H9 (cell line): ENCODE results near the gene SYT11. TPM values are rescaled to one million over a fixed set of nuclear protein-coding genes. Genes with fewer than 3 reads are reported as not detected.

Experiments
- DNase-seq: peaks from one replicate; pipeline ENCODE4 v3.0.0-alpha.2; 2017
- H2AFZ ChIP-seq: one replicate; pipeline ENCODE4 v1.6.1; 2013; ENCODE audit warnings: mild to moderate bottlenecking, low read length, control low read depth, moderate library complexity
- H2AK5ac ChIP-seq: 2 replicates; pipeline ENCODE4 v1.6.1; 2013; ENCODE audit warnings: low read length, control low read depth, mixed read lengths; ENCODE audit not compliant: insufficient read length
- H2BK120ac ChIP-seq: one replicate; pipeline ENCODE4 v1.6.1; 2013; ENCODE audit warnings: low read depth, mild to moderate bottlenecking, low read length, control low read depth, inconsistent platforms; ENCODE audit not compliant: poor library complexity, severe bottlenecking
- H2BK12ac ChIP-seq: 2 replicates; pipeline ENCODE4 v1.6.1; 2013; ENCODE audit warnings: low read length, control low read depth, mixed read lengths, low read depth; ENCODE audit not compliant: insufficient read length
- H2BK15ac ChIP-seq: 2 replicates; pipeline ENCODE4 v1.6.1; 2013; ENCODE audit warnings: low read depth, low read length, control low read depth
- H2BK20ac ChIP-seq: one replicate; pipeline ENCODE4 v1.6.1; 2013; ENCODE audit warnings: low read depth, mild to moderate bottlenecking, low read length, control low read depth, inconsistent platforms; ENCODE audit not compliant: poor library complexity, severe bottlenecking
- H2BK5ac ChIP-seq: 2 replicates; pipeline ENCODE4 v1.6.1; 2013; ENCODE audit warnings: low read length, control low read depth, mixed read lengths; ENCODE audit not compliant: insufficient read length
- H3K14ac ChIP-seq: 2 replicates; pipeline ENCODE4 v1.6.1; 2013; ENCODE audit warnings: low read length, control low read depth; ENCODE audit not compliant: insufficient read depth
- H3K18ac ChIP-seq: 2 replicates; pipeline ENCODE4 v1.6.1; 2013; ENCODE audit warnings: low read depth, mild to moderate bottlenecking, mixed read lengths, low read length, control low read depth; ENCODE audit not compliant: insufficient read length
- H3K23ac ChIP-seq: 2 replicates; pipeline ENCODE4 v1.6.1; 2013; ENCODE audit warnings: low read length, control low read depth, mixed read lengths, low read depth; ENCODE audit not compliant: insufficient read length
- H3K23me2 ChIP-seq: 2 replicates; pipeline ENCODE4 v1.6.1; 2013; ENCODE audit warnings: low read depth, mild to moderate bottlenecking, mixed read lengths, low read length, control low read depth; ENCODE audit not compliant: insufficient read length, poor library complexity, severe bottlenecking
- H3K27ac ChIP-seq: 2 replicates; pipeline ENCODE4 v1.5.1; 2013; ENCODE audit warnings: low read length, control low read depth, mixed read lengths, low read depth; ENCODE audit not compliant: insufficient read length
- H3K27me3 ChIP-seq: 2 replicates; pipeline ENCODE4 v1.6.1; 2013; ENCODE audit warnings: low read length, control low read depth, inconsistent platforms; ENCODE audit not compliant: insufficient read depth
- H3K4ac ChIP-seq: 2 replicates; pipeline ENCODE4 v1.6.1; 2013; ENCODE audit warnings: low read depth, mild to moderate bottlenecking, control low read depth, inconsistent platforms, low read length, moderate library complexity
- H3K4me1 ChIP-seq: 2 replicates; pipeline ENCODE4 v1.6.1; 2013; ENCODE audit warnings: low read length, control low read depth, inconsistent platforms; ENCODE audit not compliant: insufficient read depth
- H3K4me2 ChIP-seq: 2 replicates; pipeline ENCODE4 v1.6.1; 2013; ENCODE audit warnings: low read length, control low read depth, mixed read lengths; ENCODE audit not compliant: insufficient read length, insufficient read depth
- H3K56ac ChIP-seq: 2 replicates; pipeline ENCODE4 v1.6.1; 2013; ENCODE audit warnings: low read depth, mild to moderate bottlenecking, mixed read lengths, low read length, control low read depth; ENCODE audit not compliant: insufficient read length
- H3K79me1 ChIP-seq: 2 replicates; pipeline ENCODE4 v1.6.1; 2013; ENCODE audit warnings: low read depth, mild to moderate bottlenecking, moderate library complexity, low read length, control low read depth, inconsistent platforms; ENCODE audit not compliant: insufficient read depth, poor library complexity, severe bottlenecking
- H3K79me2 ChIP-seq: 2 replicates; pipeline ENCODE4 v1.6.1; 2013; ENCODE audit warnings: low read length, control low read depth, inconsistent platforms; ENCODE audit not compliant: insufficient read depth
- H3K9ac ChIP-seq: 2 replicates; pipeline ENCODE4 v1.6.1; 2013; ENCODE audit warnings: low read length, control low read depth, mixed read lengths; ENCODE audit not compliant: insufficient read length; ENCODE audit errors: extremely low read depth
- H3K9me3 ChIP-seq: one replicate; pipeline ENCODE4 v1.6.1; 2013; ENCODE audit warnings: low read depth, low read length, inconsistent platforms; ENCODE audit not compliant: control insufficient read depth
- H3T11ph ChIP-seq: one replicate; pipeline ENCODE4 v1.6.1; 2013; ENCODE audit warnings: mild to moderate bottlenecking, low read length, control low read depth, inconsistent platforms
- H4K20me1 ChIP-seq: one replicate; pipeline ENCODE4 v1.6.1; 2013; ENCODE audit not compliant: control insufficient read depth, insufficient read length, insufficient read depth
- H4K5ac ChIP-seq: 2 replicates; pipeline ENCODE4 v1.6.1; 2013; ENCODE audit warnings: low read depth, mild to moderate bottlenecking, mixed read lengths, low read length, control low read depth; ENCODE audit not compliant: insufficient read length
- H4K8ac ChIP-seq: replicated peaks from 2 replicates; pipeline ENCODE4 v1.6.1; 2013; ENCODE audit warnings: low read length, control low read depth, mixed read lengths, low read depth; ENCODE audit not compliant: insufficient read length
- H4K91ac ChIP-seq: 2 replicates; pipeline ENCODE4 v1.6.1; 2013; ENCODE audit warnings: low read depth, mild to moderate bottlenecking, moderate library complexity, mixed read lengths, low read length, control low read depth; ENCODE audit not compliant: insufficient read length
- H3K27ac Mint-ChIP-seq, 3 experiments: 2 replicates in 2 of 3; 3 replicates in 1 of 3; pipeline ENCODE4 v1.8.0; 2020 to 2021; ENCODE audit warnings: mixed read lengths in 3 of 3, mild to moderate bottlenecking in 1 of 3, moderate library complexity in 1 of 3
- H3K27me3 Mint-ChIP-seq: 2 replicates; pipeline ENCODE4 v1.8.0; 2021; ENCODE audit warnings: low read depth, mild to moderate bottlenecking, moderate library complexity, mixed read lengths
- H3K36me3 Mint-ChIP-seq, 3 experiments: 2 replicates in 2 of 3; 3 replicates in 1 of 3; pipeline ENCODE4 v1.8.0; 2020 to 2021; ENCODE audit warnings: low read depth in 3 of 3, mixed read lengths in 3 of 3; ENCODE audit not compliant: insufficient read depth in 1 of 3
- H3K4me1 Mint-ChIP-seq, 2 experiments: 2 replicates each; pipeline ENCODE4 v1.8.0; 2020; ENCODE audit warnings: mixed read lengths in 2 of 2
- H3K4me3 Mint-ChIP-seq, 2 experiments: 2 replicates in 1 of 2; 3 replicates in 1 of 2; pipeline ENCODE4 v1.8.0; 2020 to 2021; ENCODE audit warnings: mild to moderate bottlenecking in 2 of 2, mixed read lengths in 2 of 2, moderate library complexity in 1 of 2
- H3K9me3 Mint-ChIP-seq, 2 experiments: 2 replicates in 1 of 2; 3 replicates in 1 of 2; pipeline ENCODE4 v1.8.0; 2020; ENCODE audit warnings: mild to moderate bottlenecking in 2 of 2, mixed read lengths in 2 of 2, moderate library complexity in 1 of 2
- CTCF ChIP-seq: fragments of 200-600 bp; sonication (generic); conservative IDR thresholded peaks from 3 replicates; pipeline ENCODE4 v1.8.0; 2021; ENCODE audit warnings: antibody characterized with exemption, mild to moderate bottlenecking
- WGBS: extraction: QIAGEN DNeasy Blood & Tissue Kit; methylation state at CpG from one replicate; pipeline ENCODE4 v1.1.7; 2013; ENCODE audit warnings: missing lambda C conversion rate, low lambda C conversion rate, mixed read lengths; ENCODE audit not compliant: insufficient read length; ENCODE audit errors: extremely low coverage; 5-methylcytosine and 5-hydroxymethylcytosine counted together
- long read RNA-seq: library from polyadenylated mRNA; unstranded; transcript quantifications from one replicate; pipeline ENCODE4 v2.0.0, GENCODE V29; 2020
- total RNA-seq: library from RNA; stranded (reverse); gene quantifications from 2 replicates; pipeline ENCODE4 v1.2.1, GENCODE V29; 2021

Gene SYT11
- 0.28 and 0.39 TPM in 2 replicates for total RNA-seq
- long read RNA-seq, result 0 reads

- no peaks in the 10 kb centered on the region for H3K27me3 ChIP-seq
- Mint-ChIP-seq H3K36me3 (peaks cover 6 to 13% (median 11%) of the 10 kb centered on the region in 3 experiments; a peak in 6 of 7 replicates), H3K27me3 (peaks cover 17% of the 10 kb centered on the region), H3K4me1 (peaks cover 5 to 9% of the 10 kb centered on the region in 2 experiments), H3K9me3 (no peaks in the 10 kb centered on the region), H3K27ac (peak within 1 kb of the TSS in 1 of 3 experiments; percentile 58; a peak in 1 of 7 replicates), H3K4me3 (peak within 1 kb of the TSS; percentile 60 to 81)
- no peak within 1 kb of the TSS for H2BK12ac ChIP-seq
- no peak within 1 kb of the TSS for H4K8ac ChIP-seq
- no peaks in the 10 kb centered on the region for H4K20me1 ChIP-seq
- H3K18ac ChIP-seq, result peak within 1 kb of the TSS; percentile 14
- no peak within 1 kb of the TSS for H4K5ac ChIP-seq
- H3K27ac ChIP-seq, result no peak within 1 kb of the TSS
- DNase-seq, result peak; percentile 94
- no peaks in the 10 kb centered on the region for H3K23me2 ChIP-seq
- H2AFZ ChIP-seq, result no peak within 1 kb of the TSS
- H3K56ac ChIP-seq, result no peak within 1 kb of the TSS
- no peak for TF ChIP-seq CTCF
- H3K4me1 ChIP-seq, result no peaks in the 10 kb centered on the region
- no peak within 1 kb of the TSS for H3T11ph ChIP-seq
- H2BK120ac ChIP-seq, result no peak within 1 kb of the TSS
- no peak within 1 kb of the TSS for H2AK5ac ChIP-seq
- H3K79me1 ChIP-seq, result no peaks in the 10 kb centered on the region
- WGBS, result no CpG with 5 or more reads among the region's 33 CpGs
- no peak within 1 kb of the TSS for H4K91ac ChIP-seq
- H3K9ac ChIP-seq, result peak within 1 kb of the TSS; percentile 1
- peak within 1 kb of the TSS; percentile 7; the same call in 1 of the 2 replicates for H3K14ac ChIP-seq
- H3K79me2 ChIP-seq, result peaks cover 2% of the 10 kb centered on the region; the same call in 1 of the 2 replicates
- no peak within 1 kb of the TSS for H2BK5ac ChIP-seq
- no peak within 1 kb of the TSS for H3K23ac ChIP-seq
- no peak within 1 kb of the TSS for H2BK15ac ChIP-seq
- H3K9me3 ChIP-seq, result no peaks in the 10 kb centered on the region
- H2BK20ac ChIP-seq, result no peak within 1 kb of the TSS
- peak within 1 kb of the TSS; percentile 48 for H3K4me2 ChIP-seq
- no peak within 1 kb of the TSS for H3K4ac ChIP-seq
These were observed at the start of gene SYT11 for GRCh38 chr1:155859234-155859829. SYT11 (plus strand) TSS chr1:155859567; CDS start chr1:155859762, 195 bp downstream.
